ENCODE data around the gene PDGFC. TPM values are rescaled to one million over a fixed set of nuclear protein-coding genes. Genes with fewer than 3 reads are reported as not detected.

The PDGFC gene
- total and polyA plus RNA-seq, 2 experiments from 2014 or later: 35.5 to 63.3 TPM

DNA sequence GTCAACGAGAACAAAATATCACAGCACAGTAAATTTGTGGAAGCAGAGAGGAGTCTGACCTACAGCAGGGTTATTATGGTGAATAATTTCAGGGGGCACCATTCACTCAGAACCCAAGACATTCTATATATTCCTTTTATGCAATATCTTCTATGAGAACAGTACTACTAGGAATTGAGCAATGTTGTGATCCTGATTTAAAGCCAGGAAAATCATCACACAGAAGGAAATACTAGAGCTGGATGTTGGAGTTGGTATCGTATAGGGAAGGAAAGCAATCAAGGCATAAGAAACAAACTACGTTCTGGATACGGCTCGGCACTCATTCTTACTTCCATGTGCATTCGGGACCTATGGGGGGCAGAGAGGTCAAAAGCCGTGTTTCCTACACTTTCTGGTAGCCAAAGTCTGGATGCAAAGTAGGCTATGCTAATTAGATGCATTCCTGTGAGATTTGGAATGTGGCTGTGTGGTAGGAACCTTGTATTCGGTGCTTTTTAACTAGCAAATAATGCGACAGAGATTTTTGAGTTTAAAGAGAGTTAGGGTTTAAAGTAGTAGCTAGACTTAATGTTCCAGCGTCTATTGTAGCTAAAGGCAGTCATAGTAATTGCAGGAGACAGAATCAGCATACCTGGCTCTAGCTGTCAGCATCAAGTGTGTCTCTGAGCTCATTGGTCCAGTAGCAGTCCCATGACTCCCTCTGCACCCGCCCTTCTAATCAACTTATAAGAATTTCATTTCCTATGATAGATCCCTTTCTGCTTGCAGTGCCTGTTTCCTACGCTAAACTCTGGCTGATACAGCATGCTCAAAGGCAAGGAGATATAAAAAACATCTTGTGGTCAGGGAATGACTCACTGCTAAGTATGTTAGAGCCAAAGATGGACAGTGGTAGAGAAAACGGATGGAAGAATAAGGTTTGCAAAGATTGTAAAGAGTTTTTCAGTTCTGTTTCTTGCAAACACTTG lies 43.3 kb upstream of the PDGFC start:
- Histone ChIP-seq H4K20me1 (ENCODE audit: insufficient read depth, poor library complexity, severe bottlenecking) (no peaks in the 10 kb centered on the region), H3K9me2 (replicated peaks; ENCODE audit: insufficient read depth) (no peaks in the 10 kb centered on the region), H3K9me3 (ENCODE audit: low read depth) (no peaks in the 10 kb centered on the region), H3K27me3 (no peaks in the 10 kb centered on the region), H3K79me2 (no peaks in the 10 kb centered on the region), H3K4me2 (no peak overlapping the region), H3K4me3 (no peak overlapping the region), H3K4me1 (ENCODE audit: insufficient read depth) (no peaks in the 10 kb centered on the region), H3K36me3 (replicated peaks; ENCODE audit: insufficient read depth, low read depth) (no peaks in the 10 kb centered on the region), H3K27ac (no peak overlapping the region), H2AFZ (no peak overlapping the region)
- WGBS (ENCODE audit: low lambda C conversion rate, missing lambda C conversion rate): 76% methylated on average over 13 of the region's 13 CpGs
- peak; percentile 7 for DNase-seq (ENCODE audit: low spot score)
- no peak for TF ChIP-seq EZH2 (IDR thresholded peaks at IDR 0.05; ENCODE audit: borderline replicate concordance)
- TF ChIP-seq, protein P1, sequence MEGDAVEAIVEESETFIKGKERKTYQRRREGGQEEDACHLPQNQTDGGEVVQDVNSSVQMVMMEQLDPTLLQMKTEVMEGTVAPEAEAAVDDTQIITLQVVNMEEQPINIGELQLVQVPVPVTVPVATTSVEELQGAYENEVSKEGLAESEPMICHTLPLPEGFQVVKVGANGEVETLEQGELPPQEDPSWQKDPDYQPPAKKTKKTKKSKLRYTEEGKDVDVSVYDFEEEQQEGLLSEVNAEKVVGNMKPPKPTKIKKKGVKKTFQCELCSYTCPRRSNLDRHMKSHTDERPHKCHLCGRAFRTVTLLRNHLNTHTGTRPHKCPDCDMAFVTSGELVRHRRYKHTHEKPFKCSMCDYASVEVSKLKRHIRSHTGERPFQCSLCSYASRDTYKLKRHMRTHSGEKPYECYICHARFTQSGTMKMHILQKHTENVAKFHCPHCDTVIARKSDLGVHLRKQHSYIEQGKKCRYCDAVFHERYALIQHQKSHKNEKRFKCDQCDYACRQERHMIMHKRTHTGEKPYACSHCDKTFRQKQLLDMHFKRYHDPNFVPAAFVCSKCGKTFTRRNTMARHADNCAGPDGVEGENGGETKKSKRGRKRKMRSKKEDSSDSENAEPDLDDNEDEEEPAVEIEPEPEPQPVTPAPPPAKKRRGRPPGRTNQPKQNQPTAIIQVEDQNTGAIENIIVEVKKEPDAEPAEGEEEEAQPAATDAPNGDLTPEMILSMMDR (IDR thresholded peaks at IDR 0.05; ENCODE audit: poor library complexity): no peak
- no peak for TF ChIP-seq EZH2phosphoT487 (IDR thresholded peaks at IDR 0.05; ENCODE audit: low read depth, severe bottlenecking, unreplicated experiment)

DNA sequence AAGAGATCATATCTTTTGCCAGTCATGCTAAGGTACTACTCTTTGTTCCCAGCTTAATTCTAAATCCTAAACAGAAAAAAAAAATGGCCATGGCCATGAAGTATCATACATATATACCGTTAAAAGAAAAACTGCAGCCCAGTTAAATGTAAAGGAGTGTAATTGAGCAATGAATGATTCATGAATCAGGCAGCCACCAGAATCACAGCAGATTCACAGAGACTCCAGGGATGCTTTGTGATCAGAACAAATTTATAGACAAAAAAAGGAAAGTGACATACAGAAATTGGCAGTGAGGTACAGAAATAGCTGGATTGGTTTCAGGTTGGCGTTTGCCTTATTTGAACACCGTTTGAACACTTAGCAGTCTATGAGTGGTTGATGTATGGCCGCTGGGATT lies 42.1 kb upstream of the PDGFC start:
- Histone ChIP-seq H3K4me2 (no peak overlapping the region), H3K9me2 (replicated peaks; ENCODE audit: insufficient read depth) (no peaks in the 10 kb centered on the region), H3K36me3 (replicated peaks; ENCODE audit: insufficient read depth, low read depth) (no peaks in the 10 kb centered on the region), H3K4me1 (ENCODE audit: insufficient read depth) (no peaks in the 10 kb centered on the region), H3K27me3 (no peaks in the 10 kb centered on the region), H4K20me1 (ENCODE audit: insufficient read depth, poor library complexity, severe bottlenecking) (no peaks in the 10 kb centered on the region), H3K4me3 (no peak overlapping the region), H3K9me3 (ENCODE audit: low read depth) (no peaks in the 10 kb centered on the region), H3K27ac (no peak overlapping the region), H3K79me2 (no peaks in the 10 kb centered on the region), H2AFZ (no peak overlapping the region)
- TF ChIP-seq, protein P1 (IDR thresholded peaks at IDR 0.05; ENCODE audit: poor library complexity): no peak
- TF ChIP-seq EZH2phosphoT487 (IDR thresholded peaks at IDR 0.05; ENCODE audit: low read depth, severe bottlenecking, unreplicated experiment) (no peak), EZH2 (IDR thresholded peaks at IDR 0.05; ENCODE audit: borderline replicate concordance) (no peak)
- DNase-seq (ENCODE audit: low spot score): no peak
- 91% methylated on average over 4 of the region's 4 CpGs for WGBS (ENCODE audit: low lambda C conversion rate, missing lambda C conversion rate)

DNA sequence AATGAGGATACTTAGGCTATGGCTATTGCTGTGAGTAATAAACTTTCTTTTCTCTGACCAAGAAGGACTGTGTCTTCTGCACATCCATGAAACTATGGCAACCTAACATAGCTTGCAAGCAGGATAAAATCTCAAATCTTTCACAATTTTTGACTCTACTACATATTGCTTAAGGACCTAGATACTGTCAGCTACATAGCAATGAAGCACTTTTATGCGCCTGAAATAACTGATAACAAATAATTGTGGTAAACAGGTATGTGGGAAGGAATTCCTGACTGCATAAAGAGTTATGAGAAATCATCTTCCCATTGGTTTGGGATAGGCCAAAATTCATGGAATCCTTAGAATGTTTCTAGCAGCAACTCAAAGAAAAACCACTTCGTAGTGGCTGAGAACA lies 41.2 kb upstream of the PDGFC start:
- H3K36me3 ChIP-seq (replicated peaks; ENCODE audit: insufficient read depth, low read depth): no peaks in the 10 kb centered on the region
- TF ChIP-seq EZH2 (IDR thresholded peaks at IDR 0.05; ENCODE audit: borderline replicate concordance) (no peak), EZH2phosphoT487 (IDR thresholded peaks at IDR 0.05; ENCODE audit: low read depth, severe bottlenecking, unreplicated experiment) (no peak)
- TF ChIP-seq, protein P1 (IDR thresholded peaks at IDR 0.05; ENCODE audit: poor library complexity): no peak
- H3K79me2 ChIP-seq: no peaks in the 10 kb centered on the region
- no peak overlapping the region for H3K4me2 ChIP-seq
- no peaks in the 10 kb centered on the region for H3K4me1 ChIP-seq (ENCODE audit: insufficient read depth)
- DNase-seq (ENCODE audit: low spot score): peak; percentile 6
- no peaks in the 10 kb centered on the region for H3K27me3 ChIP-seq
- no peak overlapping the region for H2AFZ ChIP-seq
- H4K20me1 ChIP-seq (ENCODE audit: insufficient read depth, poor library complexity, severe bottlenecking): no peaks in the 10 kb centered on the region
- WGBS (ENCODE audit: low lambda C conversion rate, missing lambda C conversion rate): 77% methylated on average over 2 of the region's 2 CpGs
- H3K9me3 ChIP-seq (ENCODE audit: low read depth): no peaks in the 10 kb centered on the region
- no peak overlapping the region for H3K27ac ChIP-seq
- no peak overlapping the region for H3K4me3 ChIP-seq
- H3K9me2 ChIP-seq (replicated peaks; ENCODE audit: insufficient read depth): no peaks in the 10 kb centered on the region

Measured in hepatocyte (in vitro differentiated cells).